ENCODE measurements around the gene MIPOL1. TPM values are rescaled to one million over a fixed set of nuclear protein-coding genes. Genes with fewer than 3 reads are reported as not detected.

Gene MIPOL1
- total and polyA plus RNA-seq, 2 experiments from 2014 or later = 16.6 to 24.8 TPM

DNA sequence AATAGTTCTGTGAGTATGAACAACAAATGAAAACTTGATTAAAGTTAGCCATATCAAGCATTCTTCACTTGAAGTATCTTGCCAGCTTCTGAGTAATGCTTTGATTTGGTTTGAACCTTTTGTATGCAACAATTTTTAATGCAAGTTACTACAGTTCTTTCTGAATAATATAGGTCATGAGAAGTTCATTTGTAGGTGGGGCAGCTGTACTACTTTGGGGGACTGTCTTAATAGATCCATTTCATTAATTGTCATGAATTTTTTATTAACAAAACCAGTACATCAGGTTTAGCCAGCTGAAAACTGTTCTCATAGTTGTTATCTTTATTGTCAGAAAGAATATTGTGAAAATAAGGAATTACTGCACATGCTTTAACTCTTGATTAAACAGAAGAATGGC is 254.6 kb downstream of the MIPOL1 start:
- Mint-ChIP-seq H3K27me3 (ENCODE audit: insufficient read depth, low read depth, poor library complexity) (no peaks in the 10 kb centered on the region), H3K9me3 (no peaks in the 10 kb centered on the region), H3K27ac (no peak overlapping the region), H3K4me1 (peaks cover 5% of the 10 kb centered on the region; the same call in 2 of the 3 replicates), H3K36me3 (ENCODE audit: low read depth) (no peaks in the 10 kb centered on the region), H3K4me3 (no peak overlapping the region)
- Histone ChIP-seq H3F3A (replicated peaks; ENCODE audit: low read depth) (no peaks in the 10 kb centered on the region), H3K9me2 (ENCODE audit: insufficient read depth) (no peaks in the 10 kb centered on the region), H3K27me3 (ENCODE audit: insufficient read depth) (no peaks in the 10 kb centered on the region), H4K20me1 (replicated peaks; ENCODE audit: insufficient read depth) (no peaks in the 10 kb centered on the region), H3K4me3 (no peak overlapping the region), H3K79me2 (replicated peaks; ENCODE audit: insufficient read depth) (no peaks in the 10 kb centered on the region), H3K36me3 (ENCODE audit: insufficient read depth) (no peaks in the 10 kb centered on the region), H3K27ac (ENCODE audit: low read depth) (no peak overlapping the region), H3K4me2 (no peak overlapping the region), H2AFZ (no peak overlapping the region), H3K4me1 (ENCODE audit: insufficient read depth) (no peaks in the 10 kb centered on the region)
- TF ChIP-seq, protein P1, sequence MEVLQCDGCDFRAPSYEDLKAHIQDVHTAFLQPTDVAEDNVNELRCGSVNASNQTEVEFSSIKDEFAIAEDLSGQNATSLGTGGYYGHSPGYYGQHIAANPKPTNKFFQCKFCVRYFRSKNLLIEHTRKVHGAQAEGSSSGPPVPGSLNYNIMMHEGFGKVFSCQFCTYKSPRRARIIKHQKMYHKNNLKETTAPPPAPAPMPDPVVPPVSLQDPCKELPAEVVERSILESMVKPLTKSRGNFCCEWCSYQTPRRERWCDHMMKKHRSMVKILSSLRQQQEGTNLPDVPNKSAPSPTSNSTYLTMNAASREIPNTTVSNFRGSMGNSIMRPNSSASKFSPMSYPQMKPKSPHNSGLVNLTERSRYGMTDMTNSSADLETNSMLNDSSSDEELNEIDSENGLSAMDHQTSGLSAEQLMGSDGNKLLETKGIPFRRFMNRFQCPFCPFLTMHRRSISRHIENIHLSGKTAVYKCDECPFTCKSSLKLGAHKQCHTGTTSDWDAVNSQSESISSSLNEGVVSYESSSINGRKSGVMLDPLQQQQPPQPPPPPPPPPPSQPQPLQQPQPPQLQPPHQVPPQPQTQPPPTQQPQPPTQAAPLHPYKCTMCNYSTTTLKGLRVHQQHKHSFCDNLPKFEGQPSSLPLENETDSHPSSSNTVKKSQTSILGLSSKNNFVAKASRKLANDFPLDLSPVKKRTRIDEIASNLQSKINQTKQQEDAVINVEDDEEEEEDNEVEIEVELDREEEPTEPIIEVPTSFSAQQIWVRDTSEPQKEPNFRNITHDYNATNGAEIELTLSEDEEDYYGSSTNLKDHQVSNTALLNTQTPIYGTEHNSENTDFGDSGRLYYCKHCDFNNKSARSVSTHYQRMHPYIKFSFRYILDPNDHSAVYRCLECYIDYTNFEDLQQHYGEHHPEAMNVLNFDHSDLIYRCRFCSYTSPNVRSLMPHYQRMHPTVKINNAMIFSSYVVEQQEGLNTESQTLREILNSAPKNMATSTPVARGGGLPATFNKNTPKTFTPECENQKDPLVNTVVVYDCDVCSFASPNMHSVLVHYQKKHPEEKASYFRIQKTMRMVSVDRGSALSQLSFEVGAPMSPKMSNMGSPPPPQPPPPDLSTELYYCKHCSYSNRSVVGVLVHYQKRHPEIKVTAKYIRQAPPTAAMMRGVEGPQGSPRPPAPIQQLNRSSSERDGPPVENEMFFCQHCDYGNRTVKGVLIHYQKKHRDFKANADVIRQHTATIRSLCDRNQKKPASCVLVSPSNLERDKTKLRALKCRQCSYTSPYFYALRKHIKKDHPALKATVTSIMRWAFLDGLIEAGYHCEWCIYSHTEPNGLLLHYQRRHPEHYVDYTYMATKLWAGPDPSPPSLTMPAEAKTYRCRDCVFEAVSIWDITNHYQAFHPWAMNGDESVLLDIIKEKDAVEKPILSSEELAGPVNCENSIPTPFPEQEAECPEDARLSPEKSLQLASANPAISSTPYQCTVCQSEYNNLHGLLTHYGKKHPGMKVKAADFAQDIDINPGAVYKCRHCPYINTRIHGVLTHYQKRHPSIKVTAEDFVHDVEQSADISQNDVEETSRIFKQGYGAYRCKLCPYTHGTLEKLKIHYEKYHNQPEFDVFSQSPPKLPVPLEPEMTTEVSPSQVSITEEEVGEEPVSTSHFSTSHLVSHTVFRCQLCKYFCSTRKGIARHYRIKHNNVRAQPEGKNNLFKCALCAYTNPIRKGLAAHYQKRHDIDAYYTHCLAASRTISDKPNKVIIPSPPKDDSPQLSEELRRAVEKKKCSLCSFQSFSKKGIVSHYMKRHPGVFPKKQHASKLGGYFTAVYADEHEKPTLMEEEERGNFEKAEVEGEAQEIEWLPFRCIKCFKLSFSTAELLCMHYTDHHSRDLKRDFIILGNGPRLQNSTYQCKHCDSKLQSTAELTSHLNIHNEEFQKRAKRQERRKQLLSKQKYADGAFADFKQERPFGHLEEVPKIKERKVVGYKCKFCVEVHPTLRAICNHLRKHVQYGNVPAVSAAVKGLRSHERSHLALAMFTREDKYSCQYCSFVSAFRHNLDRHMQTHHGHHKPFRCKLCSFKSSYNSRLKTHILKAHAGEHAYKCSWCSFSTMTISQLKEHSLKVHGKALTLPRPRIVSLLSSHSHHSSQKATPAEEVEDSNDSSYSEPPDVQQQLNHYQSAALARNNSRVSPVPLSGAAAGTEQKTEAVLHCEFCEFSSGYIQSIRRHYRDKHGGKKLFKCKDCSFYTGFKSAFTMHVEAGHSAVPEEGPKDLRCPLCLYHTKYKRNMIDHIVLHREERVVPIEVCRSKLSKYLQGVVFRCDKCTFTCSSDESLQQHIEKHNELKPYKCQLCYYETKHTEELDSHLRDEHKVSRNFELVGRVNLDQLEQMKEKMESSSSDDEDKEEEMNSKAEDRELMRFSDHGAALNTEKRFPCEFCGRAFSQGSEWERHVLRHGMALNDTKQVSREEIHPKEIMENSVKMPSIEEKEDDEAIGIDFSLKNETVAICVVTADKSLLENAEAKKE (CRISPR knock-in tag; IDR thresholded peaks at IDR 0.05) = no peak
- no peak for TF ChIP-seq CREB1 (CRISPR knock-in tag; IDR thresholded peaks at IDR 0.05; ENCODE audit: low read depth)
- no peak for TF ChIP-seq ZNF331 (CRISPR knock-in tag; IDR thresholded peaks at IDR 0.05; ENCODE audit: low read depth)
- no peak for TF ChIP-seq NANOG (IDR thresholded peaks at IDR 0.05; ENCODE audit: borderline replicate concordance)
- no peak for TF ChIP-seq EZH2 (IDR thresholded peaks at IDR 0.05; ENCODE audit: low read depth, unreplicated experiment)
- TF ChIP-seq, protein P2, sequence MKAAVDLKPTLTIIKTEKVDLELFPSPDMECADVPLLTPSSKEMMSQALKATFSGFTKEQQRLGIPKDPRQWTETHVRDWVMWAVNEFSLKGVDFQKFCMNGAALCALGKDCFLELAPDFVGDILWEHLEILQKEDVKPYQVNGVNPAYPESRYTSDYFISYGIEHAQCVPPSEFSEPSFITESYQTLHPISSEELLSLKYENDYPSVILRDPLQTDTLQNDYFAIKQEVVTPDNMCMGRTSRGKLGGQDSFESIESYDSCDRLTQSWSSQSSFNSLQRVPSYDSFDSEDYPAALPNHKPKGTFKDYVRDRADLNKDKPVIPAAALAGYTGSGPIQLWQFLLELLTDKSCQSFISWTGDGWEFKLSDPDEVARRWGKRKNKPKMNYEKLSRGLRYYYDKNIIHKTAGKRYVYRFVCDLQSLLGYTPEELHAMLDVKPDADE (IDR thresholded peaks at IDR 0.05) = no peak
- TF ChIP-seq, protein P3, sequence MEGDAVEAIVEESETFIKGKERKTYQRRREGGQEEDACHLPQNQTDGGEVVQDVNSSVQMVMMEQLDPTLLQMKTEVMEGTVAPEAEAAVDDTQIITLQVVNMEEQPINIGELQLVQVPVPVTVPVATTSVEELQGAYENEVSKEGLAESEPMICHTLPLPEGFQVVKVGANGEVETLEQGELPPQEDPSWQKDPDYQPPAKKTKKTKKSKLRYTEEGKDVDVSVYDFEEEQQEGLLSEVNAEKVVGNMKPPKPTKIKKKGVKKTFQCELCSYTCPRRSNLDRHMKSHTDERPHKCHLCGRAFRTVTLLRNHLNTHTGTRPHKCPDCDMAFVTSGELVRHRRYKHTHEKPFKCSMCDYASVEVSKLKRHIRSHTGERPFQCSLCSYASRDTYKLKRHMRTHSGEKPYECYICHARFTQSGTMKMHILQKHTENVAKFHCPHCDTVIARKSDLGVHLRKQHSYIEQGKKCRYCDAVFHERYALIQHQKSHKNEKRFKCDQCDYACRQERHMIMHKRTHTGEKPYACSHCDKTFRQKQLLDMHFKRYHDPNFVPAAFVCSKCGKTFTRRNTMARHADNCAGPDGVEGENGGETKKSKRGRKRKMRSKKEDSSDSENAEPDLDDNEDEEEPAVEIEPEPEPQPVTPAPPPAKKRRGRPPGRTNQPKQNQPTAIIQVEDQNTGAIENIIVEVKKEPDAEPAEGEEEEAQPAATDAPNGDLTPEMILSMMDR (conservative IDR thresholded peaks at IDR 0.05; ENCODE audit: low read depth in 2 of 2) = no peak
- no peak for TF ChIP-seq STAT1 (IDR thresholded peaks at IDR 0.05; ENCODE audit: unreplicated experiment)
- TF ChIP-seq EZH2phosphoT487 (IDR thresholded peaks at IDR 0.05; ENCODE audit: unreplicated experiment) = no peak
- TF ChIP-seq POLR2AphosphoS5 (IDR thresholded peaks at IDR 0.05; ENCODE audit: low read depth) = no peak
- TF ChIP-seq ZNF114 (CRISPR knock-in tag; IDR thresholded peaks at IDR 0.05) = no peak
- DNase-seq (ENCODE audit: low spot score) (no peak), ATAC-seq (no peak)

Measured in GM23338 (cell line).